Neural progenitor cell (in vitro differentiated cells): ENCODE measurements around the gene DLGAP4. TPM values are rescaled to one million over a fixed set of nuclear protein-coding genes. Genes with fewer than 3 reads are reported as not detected.

Experiments used
- DNase-seq: peaks from one replicate; pipeline ENCODE4 v3.0.0-alpha.2; 2016; ENCODE audit warnings: low spot score
- H2AFZ ChIP-seq: fragments of 200-600 bp; sonication (generic); replicated peaks from 2 replicates; pipeline ENCODE4 v1.6.1; 2016; ENCODE audit warnings: antibody characterized with exemption
- H3F3A ChIP-seq: fragments of 200-600 bp; sonication (generic); 2 replicates; pipeline ENCODE4 v1.6.1; 2016; ENCODE audit warnings: antibody characterized with exemption, low read depth
- H3K27ac ChIP-seq: fragments of 200-600 bp; sonication (generic); 2 replicates; pipeline ENCODE4 v1.5.1; 2016; ENCODE audit warnings: mild to moderate bottlenecking
- H3K27me3 ChIP-seq: fragments of 200-600 bp; sonication (generic); 2 replicates; pipeline ENCODE4 v1.6.1; 2016; ENCODE audit warnings: mild to moderate bottlenecking, moderate library complexity
- H3K36me3 ChIP-seq: fragments of 200-600 bp; sonication (generic); 2 replicates; pipeline ENCODE4 v1.5.1; 2016
- H3K4me1 ChIP-seq: fragments of 200-600 bp; sonication (generic); 2 replicates; pipeline ENCODE4 v1.6.1; 2016; ENCODE audit warnings: mixed run types
- H3K4me2 ChIP-seq: fragments of 200-600 bp; sonication (generic); 2 replicates; pipeline ENCODE4 v1.6.1; 2016
- H3K4me3 ChIP-seq: fragments of 200-600 bp; sonication (generic); 2 replicates; pipeline ENCODE4 v1.5.1; 2016
- H3K79me2 ChIP-seq: fragments of 200-600 bp; sonication (generic); 2 replicates; pipeline ENCODE4 v1.6.1; 2016; ENCODE audit warnings: low read depth
- H3K9ac ChIP-seq: fragments of 200-600 bp; sonication (generic); 2 replicates; pipeline ENCODE4 v1.6.1; 2016
- H3K9me3 ChIP-seq: fragments of 200-600 bp; sonication (generic); 2 replicates; pipeline ENCODE4 v1.5.1; 2016; ENCODE audit warnings: low read depth
- H4K20me1 ChIP-seq: fragments of 200-600 bp; sonication (generic); 2 replicates; pipeline ENCODE4 v1.6.1; 2016; ENCODE audit warnings: low read depth
- H3K27ac Mint-ChIP-seq: 3 replicates; pipeline ENCODE4 v1.8.0; 2021; ENCODE audit warnings: mixed read lengths
- H3K27me3 Mint-ChIP-seq: 2 replicates; pipeline ENCODE4 v1.8.0; 2022; ENCODE audit warnings: low read depth, mild to moderate bottlenecking, inconsistent platforms, moderate library complexity, mixed read lengths; ENCODE audit not compliant: insufficient read depth
- H3K36me3 Mint-ChIP-seq: 3 replicates; pipeline ENCODE4 v1.8.0; 2021; ENCODE audit warnings: mixed read lengths
- H3K4me1 Mint-ChIP-seq: 3 replicates; pipeline ENCODE4 v1.8.0; 2021; ENCODE audit warnings: mixed read lengths
- H3K4me3 Mint-ChIP-seq: 3 replicates; pipeline ENCODE4 v1.8.0; 2021; ENCODE audit warnings: mild to moderate bottlenecking, moderate library complexity, mixed read lengths
- H3K9me3 Mint-ChIP-seq: 3 replicates; pipeline ENCODE4 v1.8.0; 2020; ENCODE audit warnings: mixed read lengths
- CTCF ChIP-seq: fragments of 200-600 bp; sonication (generic); IDR thresholded peaks from 2 replicates; pipeline ENCODE4 v1.5.1; 2017; ENCODE audit warnings: antibody characterized with exemption, mild to moderate bottlenecking
- EZH2 ChIP-seq: fragments of 200-600 bp; sonication (generic); IDR thresholded peaks from 2 replicates; pipeline ENCODE4 v1.6.1; 2017; ENCODE audit warnings: antibody characterized with exemption, mild to moderate bottlenecking, moderate library complexity
- EZH2phosphoT487 ChIP-seq: fragments of 200-600 bp; sonication (generic); IDR thresholded peaks from 2 replicates; pipeline ENCODE4 v1.6.1; 2017; ENCODE audit warnings: antibody characterized with exemption
- total RNA-seq: library from RNA; depleted of rRNA; stranded (reverse); fragments of >200 nt; gene quantifications from 2 replicates; pipeline ENCODE4 v1.2.3, GENCODE V29; 2015; ENCODE audit warnings: low replicate concordance

Gene DLGAP4
- total RNA-seq, 1 donor from 2014 or later: 21.7 TPM

DNA sequence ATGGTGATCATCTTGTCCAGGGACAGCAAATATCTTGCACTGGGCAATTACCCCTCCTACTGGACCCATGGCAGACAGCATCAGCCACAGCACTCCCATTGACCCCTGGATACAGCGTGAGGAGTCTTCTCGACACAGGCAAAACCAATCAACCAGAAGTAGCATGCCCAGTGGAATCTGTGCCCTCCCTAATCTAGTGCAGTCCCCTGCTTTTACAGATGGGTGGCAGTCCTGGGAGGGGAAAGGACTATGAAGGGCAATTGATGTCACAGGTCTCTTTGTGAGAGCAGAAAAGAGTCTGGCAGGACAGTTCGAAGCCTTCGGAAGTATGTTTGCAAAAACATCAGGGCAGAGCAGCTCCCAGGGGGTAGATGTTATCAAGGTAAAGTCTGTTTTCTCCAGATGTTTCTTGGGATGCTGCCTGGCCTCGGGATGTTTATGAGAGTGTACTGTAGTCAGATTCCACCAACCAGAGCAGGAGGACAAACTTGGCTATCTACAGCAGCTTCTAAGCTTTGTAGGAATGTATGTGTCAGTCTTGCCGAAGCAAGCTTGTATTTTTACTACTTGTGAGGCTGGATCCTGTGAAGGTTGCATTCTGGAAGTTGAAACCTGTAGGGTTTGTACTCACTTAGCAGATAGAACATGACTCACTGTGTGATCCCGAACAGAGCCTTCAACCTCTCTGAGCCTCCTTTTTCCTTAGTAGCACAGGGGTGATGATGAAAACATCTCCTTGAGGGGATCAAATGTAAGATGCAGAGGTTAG, 172.2 kb downstream of the DLGAP4 start:
- Histone ChIP-seq H3K27me3 (no peaks in the 10 kb centered on the region), H3F3A (peaks cover 3% of the 10 kb centered on the region), H3K9ac (no peak overlapping the region), H4K20me1 (peaks cover 99% of the 10 kb centered on the region), H3K4me3 (no peak overlapping the region), H3K36me3 (no peaks in the 10 kb centered on the region), H3K27ac (no peak overlapping the region), H3K4me1 (peaks cover 5% of the 10 kb centered on the region), H2AFZ (no peak overlapping the region), H3K9me3 (no peaks in the 10 kb centered on the region), H3K4me2 (no peak overlapping the region), H3K79me2 (peaks cover 96% of the 10 kb centered on the region)
- H3K4me1 Mint-ChIP-seq: peaks cover 16% of the 10 kb centered on the region
- H3K27me3 Mint-ChIP-seq: peaks cover 5% of the 10 kb centered on the region
- TF ChIP-seq CTCF (peak; percentile 14), EZH2phosphoT487 (no peak)
- peak; percentile 29 for DNase-seq
- H3K9me3 Mint-ChIP-seq: no peaks in the 10 kb centered on the region
- H3K36me3 Mint-ChIP-seq: peaks cover 10% of the 10 kb centered on the region
- H3K4me3 Mint-ChIP-seq: no peak overlapping the region
- H3K27ac Mint-ChIP-seq: no peak overlapping the region

- peaks cover 96% of the 10 kb centered on the region for H3K79me2 ChIP-seq
- H3K27ac Mint-ChIP-seq: peak overlapping the region; percentile 25
Measured at GRCh38 chr20:36479938-36480337, 173.8 kb downstream of the DLGAP4 start.

DNA sequence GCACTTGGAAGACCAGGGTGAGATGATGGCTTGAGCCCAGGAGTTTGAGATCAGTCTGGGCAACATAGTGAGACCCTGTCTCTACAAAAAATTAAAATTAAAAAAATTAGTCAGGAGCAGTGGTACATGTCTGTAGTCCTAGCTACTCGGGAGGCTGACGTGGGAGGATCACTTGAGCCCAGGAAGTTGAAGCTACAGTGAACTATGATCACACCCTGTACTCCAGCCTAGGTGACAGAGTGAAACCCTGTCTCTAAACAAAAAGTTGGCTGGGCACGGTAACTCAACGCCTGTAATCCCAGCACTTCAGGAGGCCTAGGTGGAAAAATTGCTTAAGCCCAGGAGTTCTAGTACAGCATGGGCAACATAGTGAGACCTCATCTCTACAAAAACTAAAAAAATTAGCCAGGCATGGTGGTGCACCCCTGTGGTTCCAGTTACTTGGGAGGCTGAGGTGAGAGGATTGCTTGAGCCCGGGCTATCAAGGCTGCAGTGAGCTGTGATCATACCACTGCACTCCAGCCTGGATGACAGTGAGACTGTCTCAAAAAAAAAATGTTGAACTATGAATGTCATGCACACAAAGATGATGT, 174.4 kb downstream of the DLGAP4 start:
- H3K9ac ChIP-seq: no peak overlapping the region
- H3K79me2 ChIP-seq: peaks cover 96% of the 10 kb centered on the region
- no peaks in the 10 kb centered on the region for H3K9me3 ChIP-seq
- H3F3A ChIP-seq: peaks cover 3% of the 10 kb centered on the region
- DNase-seq: no peak
- peaks cover 5% of the 10 kb centered on the region for H3K27me3 Mint-ChIP-seq
- peak overlapping the region; percentile 61 for H3K27ac Mint-ChIP-seq
- H3K4me1 ChIP-seq: no peaks in the 10 kb centered on the region
- TF ChIP-seq EZH2 (no peak), EZH2phosphoT487 (no peak), CTCF (no peak)
- H3K27me3 ChIP-seq: no peaks in the 10 kb centered on the region
- H3K36me3 ChIP-seq: no peaks in the 10 kb centered on the region
- no peaks in the 10 kb centered on the region for H3K9me3 Mint-ChIP-seq
- peaks cover 8% of the 10 kb centered on the region for H3K36me3 Mint-ChIP-seq
- H3K4me3 Mint-ChIP-seq: no peak overlapping the region
- H2AFZ ChIP-seq: no peak overlapping the region
- H3K4me3 ChIP-seq: no peak overlapping the region
- H4K20me1 ChIP-seq: peaks cover 99% of the 10 kb centered on the region
- no peak overlapping the region for H3K27ac ChIP-seq
- H3K4me2 ChIP-seq: no peak overlapping the region
- H3K4me1 Mint-ChIP-seq: peaks cover 21% of the 10 kb centered on the region

More at GRCh38 chr20:36479938-36480337, 173.8 kb downstream of the DLGAP4 start:
- no peaks in the 10 kb centered on the region for H3K4me1 ChIP-seq
- H3K36me3 ChIP-seq: no peaks in the 10 kb centered on the region
- no peak overlapping the region for H2AFZ ChIP-seq
- no peak overlapping the region for H3K27ac ChIP-seq
- Mint-ChIP-seq H3K9me3 (no peaks in the 10 kb centered on the region), H3K36me3 (peaks cover 8% of the 10 kb centered on the region), H3K27me3 (peaks cover 5% of the 10 kb centered on the region), H3K4me1 (peaks cover 20% of the 10 kb centered on the region), H3K4me3 (no peak overlapping the region)
- H3F3A ChIP-seq: peaks cover 3% of the 10 kb centered on the region
- H3K9me3 ChIP-seq: no peaks in the 10 kb centered on the region
- no peak for TF ChIP-seq CTCF
- no peak overlapping the region for H3K9ac ChIP-seq
- H4K20me1 ChIP-seq: peaks cover 99% of the 10 kb centered on the region
- H3K27me3 ChIP-seq: no peaks in the 10 kb centered on the region
- no peak for DNase-seq
- no peak overlapping the region for H3K4me3 ChIP-seq
- H3K4me2 ChIP-seq: no peak overlapping the region
